SU-DHL-6 (cell line): ENCODE data around the gene TNFRSF17.

Experiments used
- CTCF ChIP-seq: fragments of 200-600 bp; sonication (generic); IDR thresholded peaks from one replicate; pipeline ENCODE4 v1.5.1; 2017; ENCODE audit warnings: antibody characterized with exemption, mild to moderate bottlenecking, low read length, moderate library complexity; ENCODE audit not compliant: insufficient read depth, poor library complexity, severe bottlenecking
- EZH2phosphoT487 ChIP-seq: fragments of 200-600 bp; sonication (generic), shearing (Covaris generic); conservative IDR thresholded peaks from 2 replicates; pipeline ENCODE4 v1.6.1; 2018; ENCODE audit warnings: mild to moderate bottlenecking, antibody characterized with exemption, low read length, moderate library complexity, mixed read lengths

GRCh38 chr16:11985250-11985649 lies 20.2 kb downstream of the TNFRSF17 start:
- TF ChIP-seq CTCF (no peak), EZH2phosphoT487 (no peak)
